HepG2 (cell line): ENCODE measurements around the gene ZNF627. TPM values are rescaled to one million over a fixed set of nuclear protein-coding genes. Genes with fewer than 3 reads are reported as not detected.
A peak's percentile ranks its signal among the peaks of the same experiment; 100 is the strongest.

Experiments used
- ATAC-seq: fragments of 200-7000 bp; cut with Tn5 transposase; 3 replicates; pipeline ENCODE4 v1.9.1; 2020; ENCODE audit warnings: mild to moderate bottlenecking, moderate library complexity
- BruUV-seq: library from RNA; stranded (reverse); fragments of 400-500 nt; replicated peaks from 2 replicates; lab custom pipeline; 2021; lab: Mats Ljungman, UMichigan
- CTCF ChIA-PET: fragments of 300-600 bp; formaldehyde crosslinking; extraction: SDS; loops from one replicate; lab custom pipeline; 2021; ENCODE audit warnings: low total read pairs, inconsistent platforms, low intra/inter-chr PET ratio; lab: Yijun Ruan, JAX
- POLR2A ChIA-PET: fragments of 350-600 bp; sonication (Branson Sonifier 250); formaldehyde crosslinking; loops from one replicate; lab custom pipeline; 2020; ENCODE audit warnings: antibody characterized with exemption, inconsistent platforms; lab: Yijun Ruan, JAX
- DNase-seq: peaks from one replicate; pipeline ENCODE4 v3.0.0-alpha.2; 2015; ENCODE audit warnings: low spot score
- FAIRE-seq: peaks from 3 replicates; lab custom pipeline; 2011; peaks lifted over from hg19 to GRCh38; lab: Jason Lieb, UNC
- H2AFZ ChIP-seq: one replicate; pipeline ENCODE4 v1.6.1; 2011; ENCODE audit warnings: low read length, inconsistent platforms
- H3K27ac ChIP-seq: fragments of 300-600 bp; 3 replicates; pipeline ENCODE4 v1.8.0; 2011; ENCODE audit warnings: mixed run types, mild to moderate bottlenecking, mixed read lengths, low read length, inconsistent platforms; ENCODE audit not compliant: insufficient read depth; ENCODE audit errors: extremely low read length
- H3K27me3 ChIP-seq, 2 experiments: fragments of 200-600 bp in 1 of 2; 2 replicates in 1 of 2; 3 replicates in 1 of 2; pipeline versions ENCODE4 v1.6.0 to v1.8.0; 2011; ENCODE audit warnings: low read length in 2 of 2, mild to moderate bottlenecking in 2 of 2, moderate library complexity in 2 of 2, inconsistent platforms in 1 of 2; ENCODE audit not compliant: insufficient read depth in 2 of 2, control insufficient read depth in 1 of 2
- H3K36me3 ChIP-seq, 2 experiments: fragments of 200-600 bp in 1 of 2; replicated peaks in 1 of 2; 2 replicates in 1 of 2; 3 replicates in 1 of 2; pipeline versions ENCODE4 v1.5.1 to v1.8.0; 2011; ENCODE audit warnings: low read length in 2 of 2, inconsistent platforms in 1 of 2; ENCODE audit not compliant: insufficient read depth in 2 of 2, control insufficient read depth in 1 of 2
- H3K4me1 ChIP-seq: 2 replicates; pipeline ENCODE4 v1.5.1; 2012; ENCODE audit warnings: low read length, inconsistent platforms; ENCODE audit not compliant: insufficient read depth
- H3K4me2 ChIP-seq: 2 replicates; pipeline ENCODE4 v1.6.0; 2011; ENCODE audit warnings: low read depth, low read length, inconsistent platforms
- H3K4me3 ChIP-seq, 3 experiments: fragments of 200-600 bp in 1 of 3; sonication (generic), shearing (Covaris generic) in 1 of 3; replicated peaks in 1 of 3; 2 replicates each; pipeline ENCODE4 v1.5.1; 2011 to 2016; ENCODE audit warnings: low read length in 3 of 3, inconsistent platforms in 2 of 3, low read depth in 2 of 3, mild to moderate bottlenecking in 2 of 3, control low read depth in 1 of 3, mixed read lengths in 1 of 3; ENCODE audit not compliant: insufficient read depth in 1 of 3
- H3K79me2 ChIP-seq: one replicate; pipeline ENCODE4 v1.6.1; 2011; ENCODE audit warnings: low read length, inconsistent platforms; ENCODE audit not compliant: insufficient read depth
- H3K9ac ChIP-seq: 2 replicates; pipeline ENCODE4 v1.6.0; 2011; ENCODE audit warnings: mild to moderate bottlenecking, low read depth, low read length, inconsistent platforms; ENCODE audit not compliant: insufficient read depth
- H3K9me3 ChIP-seq: 2 replicates; pipeline ENCODE4 v1.5.1; 2012; ENCODE audit warnings: mild to moderate bottlenecking, low read length
- H4K20me1 ChIP-seq: 2 replicates; pipeline ENCODE4 v1.6.0; 2011; ENCODE audit warnings: inconsistent platforms, mild to moderate bottlenecking, low read length, moderate library complexity; ENCODE audit not compliant: insufficient read depth
- PRPF4 ChIP-seq: fragments of 200-400 bp; formaldehyde crosslinking; IDR thresholded peaks from 2 replicates; pipeline ENCODE4 v1.6.1; 2016; ENCODE audit warnings: low read length, low read depth; ENCODE audit not compliant: poor library complexity, severe bottlenecking
- ZNF770 ChIP-seq: sonication (generic); formaldehyde crosslinking; IDR thresholded peaks from 2 replicates; pipeline ENCODE4 v1.5.0; 2020; ENCODE audit warnings: mild to moderate bottlenecking, missing genetic modification reagents
- ZNF788 ChIP-seq: sonication (generic); formaldehyde crosslinking; IDR thresholded peaks from 2 replicates; pipeline ENCODE4 v1.5.0; 2020; ENCODE audit warnings: mild to moderate bottlenecking, missing genetic modification reagents, borderline replicate concordance
- ZNF878 ChIP-seq: sonication (generic); formaldehyde crosslinking; IDR thresholded peaks from 2 replicates; pipeline ENCODE4 v1.8.1; 2023; ENCODE audit warnings: mild to moderate bottlenecking, missing genetic modification reagents, moderate library complexity
- ZNF879 ChIP-seq: sonication (generic); formaldehyde crosslinking; IDR thresholded peaks from 2 replicates; pipeline ENCODE4 v1.8.1; 2023; ENCODE audit warnings: missing genetic modification reagents
- WGBS: methylation state at CpG from one replicate; pipeline ENCODE4 v1.1.6; 2017; ENCODE audit warnings: low lambda C conversion rate; 5-methylcytosine and 5-hydroxymethylcytosine counted together
- in situ Hi-C: cut with HindIII; loops from 2 replicates; pipeline ENCODE4 v1.10.0; 2017; ENCODE audit warnings: low pct_unique_long_range_greater_than_20kb; ENCODE audit not compliant: extremely low pct_ligation_motif_present
- intact Hi-C: fragments of 100-400 bp; cut with micrococcal nuclease; formaldehyde crosslinking; loops from one replicate; pipeline ENCODE4 v1.10.0; 2022; ENCODE audit not compliant: unreplicated experiment
- polyA plus RNA-seq, 8 experiments: library from polyadenylated mRNA; depleted of rRNA in 3 of 8; stranded (reverse) in 7 of 8; unstranded in 1 of 8; fragments of >200 nt; fragmentation: Illumina TruSeq in 4 of 8; extraction: Trizol in 4 of 8; gene quantifications; 2 replicates each; pipeline versions ENCODE4 v1.2.1 to v1.2.3, GENCODE V29; 2011 to 2016; ENCODE audit warnings: low read depth in 4 of 8, missing spikeins in 1 of 8, mixed read lengths in 1 of 8; ENCODE audit not compliant: insufficient read depth in 1 of 8
- total RNA-seq, 5 experiments: library from RNA; depleted of rRNA; stranded (reverse); fragments of >200 nt; fragmentation: Illumina TruSeq; extraction: Trizol; gene quantifications; 2 replicates each; pipeline ENCODE4 v1.2.3, GENCODE V29; 2016; ENCODE audit warnings: low read depth in 1 of 5
- TF ChIP-seq, protein P1 (sequence below): sonication (generic); formaldehyde crosslinking; IDR thresholded peaks from 2 replicates; pipeline ENCODE4 v1.4.0; 2020; ENCODE audit warnings: missing genetic modification reagents
- TF ChIP-seq, protein P2 (sequence below): sonication (generic); formaldehyde crosslinking; conservative IDR thresholded peaks from 2 replicates; pipeline ENCODE4 v1.4.0; 2020; ENCODE audit warnings: missing genetic modification reagents

Gene ZNF627
- total and polyA plus RNA-seq, 2 of the 13 experiments (the other 11 are each of a cell fraction or from before 2014, with no cell fraction given) = 4.2 to 12.7 TPM

- peaks cover 52% of the 10 kb centered on the region for H3K4me1 ChIP-seq
- peaks cover 38% of the 10 kb centered on the region for H3K79me2 ChIP-seq
- H4K20me1 ChIP-seq = no peaks in the 10 kb centered on the region
- in situ Hi-C loops = no loop called here
- peak overlapping the region; percentile 92 for H3K9ac ChIP-seq
- ATAC-seq (no peak), FAIRE-seq (peak; percentile 8), DNase-seq (no peak)
- POLR2A ChIA-PET = interaction anchor here (0.8 to 1.2 kb wide), 9 partner anchors 9 to 223 kb away, joined by 3 to 9 read pairs (median 3); partner anchors contain the start of genes ELOF1, EPOR and SWSAP1
- intact Hi-C loops = no loop called here
- TF ChIP-seq, protein P1, sequence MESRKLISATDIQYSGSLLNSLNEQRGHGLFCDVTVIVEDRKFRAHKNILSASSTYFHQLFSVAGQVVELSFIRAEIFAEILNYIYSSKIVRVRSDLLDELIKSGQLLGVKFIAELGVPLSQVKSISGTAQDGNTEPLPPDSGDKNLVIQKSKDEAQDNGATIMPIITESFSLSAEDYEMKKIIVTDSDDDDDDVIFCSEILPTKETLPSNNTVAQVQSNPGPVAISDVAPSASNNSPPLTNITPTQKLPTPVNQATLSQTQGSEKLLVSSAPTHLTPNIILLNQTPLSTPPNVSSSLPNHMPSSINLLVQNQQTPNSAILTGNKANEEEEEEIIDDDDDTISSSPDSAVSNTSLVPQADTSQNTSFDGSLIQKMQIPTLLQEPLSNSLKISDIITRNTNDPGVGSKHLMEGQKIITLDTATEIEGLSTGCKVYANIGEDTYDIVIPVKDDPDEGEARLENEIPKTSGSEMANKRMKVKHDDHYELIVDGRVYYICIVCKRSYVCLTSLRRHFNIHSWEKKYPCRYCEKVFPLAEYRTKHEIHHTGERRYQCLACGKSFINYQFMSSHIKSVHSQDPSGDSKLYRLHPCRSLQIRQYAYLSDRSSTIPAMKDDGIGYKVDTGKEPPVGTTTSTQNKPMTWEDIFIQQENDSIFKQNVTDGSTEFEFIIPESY (CRISPR knock-in tag) = peak; percentile 18; the same call in 1 of the 2 replicates
- TF ChIP-seq, protein P2, sequence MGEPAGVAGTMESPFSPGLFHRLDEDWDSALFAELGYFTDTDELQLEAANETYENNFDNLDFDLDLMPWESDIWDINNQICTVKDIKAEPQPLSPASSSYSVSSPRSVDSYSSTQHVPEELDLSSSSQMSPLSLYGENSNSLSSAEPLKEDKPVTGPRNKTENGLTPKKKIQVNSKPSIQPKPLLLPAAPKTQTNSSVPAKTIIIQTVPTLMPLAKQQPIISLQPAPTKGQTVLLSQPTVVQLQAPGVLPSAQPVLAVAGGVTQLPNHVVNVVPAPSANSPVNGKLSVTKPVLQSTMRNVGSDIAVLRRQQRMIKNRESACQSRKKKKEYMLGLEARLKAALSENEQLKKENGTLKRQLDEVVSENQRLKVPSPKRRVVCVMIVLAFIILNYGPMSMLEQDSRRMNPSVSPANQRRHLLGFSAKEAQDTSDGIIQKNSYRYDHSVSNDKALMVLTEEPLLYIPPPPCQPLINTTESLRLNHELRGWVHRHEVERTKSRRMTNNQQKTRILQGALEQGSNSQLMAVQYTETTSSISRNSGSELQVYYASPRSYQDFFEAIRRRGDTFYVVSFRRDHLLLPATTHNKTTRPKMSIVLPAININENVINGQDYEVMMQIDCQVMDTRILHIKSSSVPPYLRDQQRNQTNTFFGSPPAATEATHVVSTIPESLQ (CRISPR knock-in tag) = no peak
- TF ChIP-seq ZNF788 (CRISPR knock-in tag) (no peak), ZNF879 (no peak), ZNF770 (CRISPR knock-in tag) (peak; percentile 70; the same call in 1 of the 2 replicates), PRPF4 (peak; percentile 71), ZNF878 (CRISPR knock-in tag) (no peak)
- H3K4me2 ChIP-seq = peak overlapping the region; percentile 74
- CTCF ChIA-PET = no interaction called here
- peak overlapping the region; percentile 86 to 89 (median 86) for H3K4me3 ChIP-seq
- H3K9me3 ChIP-seq = no peaks in the 10 kb centered on the region
- WGBS = 48% methylated on average over 10 of the region's 10 CpGs
- no peaks in the 10 kb centered on the region for H3K27me3 ChIP-seq
- no peak overlapping the region for H2AFZ ChIP-seq
- H3K36me3 ChIP-seq = no peaks in the 10 kb centered on the region
- H3K27ac ChIP-seq = peak overlapping the region; percentile 85
- TSS peak; percentile 73 for BruUV-seq
These were observed 810 bp downstream of the ZNF627 start for GRCh38 chr19:11598103-11598483.
